ENCODE results near the gene EXOC3L2.
A peak's percentile ranks its signal among the peaks of the same experiment; 100 is the strongest.

The EXOC3L2 gene

GRCh38 chr19:45244133-45244794 lies 943 bp downstream of the EXOC3L2 start:
- no peak for DNase-seq (ENCODE audit: low spot score)
- peaks cover 0 to 2% (median 0%) of the 10 kb centered on the region in 3 experiments for H3K27me3 ChIP-seq (ENCODE audit: control insufficient read depth in 3 of 3, insufficient read depth in 3 of 3, low read depth in 1 of 3, low read length in 3 of 3)
- H3K23ac ChIP-seq (ENCODE audit: low read depth, low read length, poor library complexity) = no peak overlapping the region
- H3K36me3 ChIP-seq (replicated peaks in 1 of 2; ENCODE audit: control insufficient read depth in 2 of 2, insufficient read depth in 2 of 2, low read length in 2 of 2) = no peaks in the 10 kb centered on the region
- H3K4me3 ChIP-seq (ENCODE audit: low read length in 2 of 2) = no peak overlapping the region
- no peak overlapping the region for H2BK120ac ChIP-seq (ENCODE audit: low read depth, low read length)
- no CpG with 5 or more reads among the region's 15 CpGs for WGBS, 2 donors (ENCODE audit: extremely low coverage in 2 of 2, insufficient read length in 2 of 2, insufficient replicate concordance in 1 of 2)
- H3K4me1 ChIP-seq (ENCODE audit: control insufficient read depth in 2 of 2, insufficient read depth in 1 of 2, low read depth in 1 of 2, low read length in 2 of 2) = peaks cover 0 to 19% of the 10 kb centered on the region in 2 donors
- H4K91ac ChIP-seq (ENCODE audit: low read depth, low read length, poor library complexity) = no peak overlapping the region
- H3K9me3 ChIP-seq (replicated peaks in 1 of 2; ENCODE audit: control insufficient read depth in 2 of 2, insufficient read depth in 1 of 2, low read depth in 1 of 2, low read length in 2 of 2) = no peaks in the 10 kb centered on the region
- H3K4me2 ChIP-seq (ENCODE audit: insufficient read depth, low read length, poor library complexity, severe bottlenecking) = no peak overlapping the region
- no peak overlapping the region for H2BK5ac ChIP-seq (ENCODE audit: low read length)
- H3K9ac ChIP-seq (ENCODE audit: low read depth, low read length, poor library complexity) = no peak overlapping the region
- no peak overlapping the region for H2BK12ac ChIP-seq (ENCODE audit: low read length)
- no peak overlapping the region for H3K4ac ChIP-seq (ENCODE audit: low read length)
- peak overlapping the region; percentile 32 for H2AFZ ChIP-seq (ENCODE audit: low read length)
- no peaks in the 10 kb centered on the region for H3K79me1 ChIP-seq (ENCODE audit: low read depth, low read length)
- no peak overlapping the region for H3K27ac ChIP-seq (replicated peaks; ENCODE audit: low read length)
- no peak overlapping the region for H2AK5ac ChIP-seq (ENCODE audit: low read depth, low read length)
- no peak overlapping the region for H4K8ac ChIP-seq (ENCODE audit: low read depth, low read length)
- no peak overlapping the region for H2BK15ac ChIP-seq (ENCODE audit: low read length)
- H3K14ac ChIP-seq (ENCODE audit: low read length) = no peak overlapping the region
- no peak overlapping the region for H3K18ac ChIP-seq (ENCODE audit: low read length)

- peaks cover 0 to under 1% of the 10 kb centered on the region in 2 donors for H3K9me3 ChIP-seq (replicated peaks in 1 of 2; ENCODE audit: control insufficient read depth in 2 of 2, insufficient read depth in 1 of 2, low read depth in 1 of 2, low read length in 2 of 2)
- H3K23ac ChIP-seq (ENCODE audit: low read depth, low read length, poor library complexity) = no peak overlapping the region
- H2BK5ac ChIP-seq (ENCODE audit: low read length) = no peak overlapping the region
- no peak overlapping the region for H2AFZ ChIP-seq (ENCODE audit: low read length)
- H2BK12ac ChIP-seq (ENCODE audit: low read length) = no peak overlapping the region
- no peaks in the 10 kb centered on the region for H3K79me1 ChIP-seq (ENCODE audit: low read depth, low read length)
- no peak overlapping the region for H4K8ac ChIP-seq (ENCODE audit: low read depth, low read length)
- no peak overlapping the region for H3K27ac ChIP-seq (replicated peaks; ENCODE audit: low read length)
- no peak overlapping the region for H2BK120ac ChIP-seq (ENCODE audit: low read depth, low read length)
- no peak overlapping the region for H2AK5ac ChIP-seq (ENCODE audit: low read depth, low read length)
- no peaks in the 10 kb centered on the region for H3K36me3 ChIP-seq (replicated peaks in 1 of 2; ENCODE audit: control insufficient read depth in 2 of 2, insufficient read depth in 2 of 2, low read length in 2 of 2)
- peaks cover 0 to under 1% (median 0%) of the 10 kb centered on the region in 3 experiments for H3K27me3 ChIP-seq (ENCODE audit: control insufficient read depth in 3 of 3, insufficient read depth in 3 of 3, low read depth in 1 of 3, low read length in 3 of 3)
- H2BK15ac ChIP-seq (ENCODE audit: low read length) = no peak overlapping the region
- no peak overlapping the region for H3K4me3 ChIP-seq (ENCODE audit: low read length in 2 of 2)
- H4K91ac ChIP-seq (ENCODE audit: low read depth, low read length, poor library complexity) = no peak overlapping the region
- no peak for DNase-seq (ENCODE audit: low spot score)
- peaks cover 0 to 19% of the 10 kb centered on the region in 2 donors for H3K4me1 ChIP-seq (ENCODE audit: control insufficient read depth in 2 of 2, insufficient read depth in 1 of 2, low read depth in 1 of 2, low read length in 2 of 2)
- H3K9ac ChIP-seq (ENCODE audit: low read depth, low read length, poor library complexity) = no peak overlapping the region
- H3K4me2 ChIP-seq (ENCODE audit: insufficient read depth, low read length, poor library complexity, severe bottlenecking) = no peak overlapping the region
- H3K14ac ChIP-seq (ENCODE audit: low read length) = no peak overlapping the region
- no CpG with 5 or more reads among the region's 13 CpGs for WGBS, 2 donors (ENCODE audit: extremely low coverage in 2 of 2, insufficient read length in 2 of 2, insufficient replicate concordance in 1 of 2)
- no peak overlapping the region for H3K4ac ChIP-seq (ENCODE audit: low read length)
- H3K18ac ChIP-seq (ENCODE audit: low read length) = no peak overlapping the region
Observed at GRCh38 chr19:45243144-45243732, 2.0 kb downstream of the EXOC3L2 start.

DNA sequence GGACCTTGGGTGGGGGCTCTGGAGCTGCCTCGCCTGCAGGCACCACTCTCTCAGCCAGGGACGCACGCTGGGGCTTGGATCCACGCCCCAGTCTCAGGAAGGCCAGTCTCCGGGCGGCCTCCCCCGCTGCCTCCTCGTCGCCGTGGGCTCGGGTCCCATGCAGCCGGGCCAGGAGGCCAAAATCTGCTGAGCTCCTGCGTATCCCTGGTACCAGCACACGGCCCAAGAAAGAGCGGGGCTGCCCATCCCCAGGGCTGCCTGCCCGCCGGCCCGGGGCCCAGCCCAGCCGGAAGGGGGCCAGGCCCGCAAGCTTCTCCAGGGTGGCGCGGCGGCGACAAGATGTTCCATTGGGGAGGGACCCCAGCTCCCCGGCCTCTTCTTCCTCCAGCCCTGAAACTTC lies 6.7 kb downstream of the EXOC3L2 start:
- H2BK120ac ChIP-seq (ENCODE audit: low read depth, low read length) = no peak overlapping the region
- H3K14ac ChIP-seq (ENCODE audit: low read length) = no peak overlapping the region
- H2AFZ ChIP-seq (ENCODE audit: low read length) = no peak overlapping the region
- peaks cover 0 to 4% of the 10 kb centered on the region in 2 donors for H3K4me1 ChIP-seq (ENCODE audit: control insufficient read depth in 2 of 2, insufficient read depth in 1 of 2, low read depth in 1 of 2, low read length in 2 of 2)
- no peak overlapping the region for H3K4ac ChIP-seq (ENCODE audit: low read length)
- no peak overlapping the region for H3K18ac ChIP-seq (ENCODE audit: low read length)
- no peak overlapping the region for H2BK12ac ChIP-seq (ENCODE audit: low read length)
- H2BK5ac ChIP-seq (ENCODE audit: low read length) = no peak overlapping the region
- H3K4me2 ChIP-seq (ENCODE audit: insufficient read depth, low read length, poor library complexity, severe bottlenecking) = no peak overlapping the region
- no peak overlapping the region for H4K8ac ChIP-seq (ENCODE audit: low read depth, low read length)
- WGBS, 2 donors (ENCODE audit: extremely low coverage in 2 of 2, insufficient read length in 2 of 2, insufficient replicate concordance in 1 of 2) = no CpG with 5 or more reads among the region's 25 CpGs
- peaks cover 0 to under 1% of the 10 kb centered on the region in 2 donors for H3K36me3 ChIP-seq (replicated peaks in 1 of 2; ENCODE audit: control insufficient read depth in 2 of 2, insufficient read depth in 2 of 2, low read length in 2 of 2)
- no peaks in the 10 kb centered on the region for H3K79me1 ChIP-seq (ENCODE audit: low read depth, low read length)
- H2AK5ac ChIP-seq (ENCODE audit: low read depth, low read length) = peak overlapping the region; percentile 1
- H2BK15ac ChIP-seq (ENCODE audit: low read length) = no peak overlapping the region
- no peak overlapping the region for H4K91ac ChIP-seq (ENCODE audit: low read depth, low read length, poor library complexity)
- no peak overlapping the region for H3K23ac ChIP-seq (ENCODE audit: low read depth, low read length, poor library complexity)
- DNase-seq (ENCODE audit: low spot score) = no peak
- no peak overlapping the region for H3K27ac ChIP-seq (replicated peaks; ENCODE audit: low read length)
- peaks cover 0 to 39% (median 19%) of the 10 kb centered on the region in 3 experiments for H3K27me3 ChIP-seq (ENCODE audit: control insufficient read depth in 3 of 3, insufficient read depth in 3 of 3, low read depth in 1 of 3, low read length in 3 of 3)
- peaks cover 0 to 6% of the 10 kb centered on the region in 2 donors for H3K9me3 ChIP-seq (replicated peaks in 1 of 2; ENCODE audit: control insufficient read depth in 2 of 2, insufficient read depth in 1 of 2, low read depth in 1 of 2, low read length in 2 of 2)
- no peak overlapping the region for H3K9ac ChIP-seq (ENCODE audit: low read depth, low read length, poor library complexity)
- no peak overlapping the region for H3K4me3 ChIP-seq (ENCODE audit: low read length in 2 of 2)

DNA sequence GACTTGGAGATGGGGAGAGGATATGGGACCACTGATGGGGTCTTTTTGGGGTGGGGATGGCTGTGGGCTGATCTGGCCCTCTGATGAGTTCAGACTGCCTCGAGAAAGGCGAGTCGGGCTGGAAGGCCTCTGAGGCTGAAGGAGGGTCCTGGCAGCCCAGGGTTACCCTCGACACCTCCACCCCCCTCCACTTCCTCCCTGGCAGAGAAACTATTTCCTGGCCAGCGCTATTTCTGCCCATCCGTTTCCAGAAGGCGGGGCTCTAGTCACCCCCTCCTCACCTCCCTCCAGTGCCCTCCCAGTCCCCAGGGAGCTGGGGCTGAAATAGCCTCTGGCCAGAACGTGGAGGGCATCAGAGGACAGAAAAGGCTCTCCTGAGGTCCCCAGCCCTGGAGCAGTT lies 9.7 kb downstream of the EXOC3L2 start:
- peaks cover 0 to 3% of the 10 kb centered on the region in 2 donors for H3K36me3 ChIP-seq (replicated peaks in 1 of 2; ENCODE audit: control insufficient read depth in 2 of 2, insufficient read depth in 2 of 2, low read length in 2 of 2)
- no peak overlapping the region for H2BK12ac ChIP-seq (ENCODE audit: low read length)
- H3K79me1 ChIP-seq (ENCODE audit: low read depth, low read length) = no peaks in the 10 kb centered on the region
- no peak overlapping the region for H3K14ac ChIP-seq (ENCODE audit: low read length)
- no peak overlapping the region for H4K91ac ChIP-seq (ENCODE audit: low read depth, low read length, poor library complexity)
- no peak overlapping the region for H4K8ac ChIP-seq (ENCODE audit: low read depth, low read length)
- DNase-seq (ENCODE audit: low spot score) = no peak
- H3K27ac ChIP-seq (replicated peaks; ENCODE audit: low read length) = no peak overlapping the region
- no peak overlapping the region for H2AK5ac ChIP-seq (ENCODE audit: low read depth, low read length)
- H3K9me3 ChIP-seq (replicated peaks in 1 of 2; ENCODE audit: control insufficient read depth in 2 of 2, insufficient read depth in 1 of 2, low read depth in 1 of 2, low read length in 2 of 2) = peaks cover 0 to 6% of the 10 kb centered on the region in 2 donors
- no peak overlapping the region for H3K4me3 ChIP-seq (ENCODE audit: low read length in 2 of 2)
- peak overlapping the region; percentile 65 for H3K23ac ChIP-seq (ENCODE audit: low read depth, low read length, poor library complexity)
- no peak overlapping the region for H3K18ac ChIP-seq (ENCODE audit: low read length)
- WGBS, 2 donors (ENCODE audit: extremely low coverage in 2 of 2, insufficient read length in 2 of 2, insufficient replicate concordance in 1 of 2) = no CpG with 5 or more reads among the region's 8 CpGs
- no peak overlapping the region for H3K4ac ChIP-seq (ENCODE audit: low read length)
- no peak overlapping the region for H3K9ac ChIP-seq (ENCODE audit: low read depth, low read length, poor library complexity)
- H3K4me2 ChIP-seq (ENCODE audit: insufficient read depth, low read length, poor library complexity, severe bottlenecking) = no peak overlapping the region
- H3K4me1 ChIP-seq (ENCODE audit: control insufficient read depth in 2 of 2, insufficient read depth in 1 of 2, low read depth in 1 of 2, low read length in 2 of 2) = no peaks in the 10 kb centered on the region
- H3K27me3 ChIP-seq (ENCODE audit: control insufficient read depth in 3 of 3, insufficient read depth in 3 of 3, low read depth in 1 of 3, low read length in 3 of 3) = peaks cover 0 to 55% (median 21%) of the 10 kb centered on the region in 3 experiments
- H2BK5ac ChIP-seq (ENCODE audit: low read length) = no peak overlapping the region
- H2BK120ac ChIP-seq (ENCODE audit: low read depth, low read length) = no peak overlapping the region
- no peak overlapping the region for H2AFZ ChIP-seq (ENCODE audit: low read length)
- H2BK15ac ChIP-seq (ENCODE audit: low read length) = no peak overlapping the region
